Measurements from ENCODE around the gene SRRM4.

The SRRM4 gene

GRCh38 chr12:119157978-119158377 is 176.6 kb downstream of the SRRM4 start:
- TF ChIP-seq SIN3A (IDR thresholded peaks at IDR 0.05; ENCODE audit: borderline replicate concordance, insufficient read depth, low read length) (no peak), POLR2AphosphoS5 (IDR thresholded peaks at IDR 0.05; ENCODE audit: low read depth, low read length) (no peak), FOXP2 (optimal IDR thresholded peaks at IDR 0.05; ENCODE audit: borderline replicate concordance, extremely low read depth, extremely low read length, insufficient read depth) (no peak), TAF1 (IDR thresholded peaks at IDR 0.05; ENCODE audit: borderline replicate concordance, insufficient read depth, low read length) (no peak)
- TF ChIP-seq, protein P1, sequence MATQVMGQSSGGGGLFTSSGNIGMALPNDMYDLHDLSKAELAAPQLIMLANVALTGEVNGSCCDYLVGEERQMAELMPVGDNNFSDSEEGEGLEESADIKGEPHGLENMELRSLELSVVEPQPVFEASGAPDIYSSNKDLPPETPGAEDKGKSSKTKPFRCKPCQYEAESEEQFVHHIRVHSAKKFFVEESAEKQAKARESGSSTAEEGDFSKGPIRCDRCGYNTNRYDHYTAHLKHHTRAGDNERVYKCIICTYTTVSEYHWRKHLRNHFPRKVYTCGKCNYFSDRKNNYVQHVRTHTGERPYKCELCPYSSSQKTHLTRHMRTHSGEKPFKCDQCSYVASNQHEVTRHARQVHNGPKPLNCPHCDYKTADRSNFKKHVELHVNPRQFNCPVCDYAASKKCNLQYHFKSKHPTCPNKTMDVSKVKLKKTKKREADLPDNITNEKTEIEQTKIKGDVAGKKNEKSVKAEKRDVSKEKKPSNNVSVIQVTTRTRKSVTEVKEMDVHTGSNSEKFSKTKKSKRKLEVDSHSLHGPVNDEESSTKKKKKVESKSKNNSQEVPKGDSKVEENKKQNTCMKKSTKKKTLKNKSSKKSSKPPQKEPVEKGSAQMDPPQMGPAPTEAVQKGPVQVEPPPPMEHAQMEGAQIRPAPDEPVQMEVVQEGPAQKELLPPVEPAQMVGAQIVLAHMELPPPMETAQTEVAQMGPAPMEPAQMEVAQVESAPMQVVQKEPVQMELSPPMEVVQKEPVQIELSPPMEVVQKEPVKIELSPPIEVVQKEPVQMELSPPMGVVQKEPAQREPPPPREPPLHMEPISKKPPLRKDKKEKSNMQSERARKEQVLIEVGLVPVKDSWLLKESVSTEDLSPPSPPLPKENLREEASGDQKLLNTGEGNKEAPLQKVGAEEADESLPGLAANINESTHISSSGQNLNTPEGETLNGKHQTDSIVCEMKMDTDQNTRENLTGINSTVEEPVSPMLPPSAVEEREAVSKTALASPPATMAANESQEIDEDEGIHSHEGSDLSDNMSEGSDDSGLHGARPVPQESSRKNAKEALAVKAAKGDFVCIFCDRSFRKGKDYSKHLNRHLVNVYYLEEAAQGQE (IDR thresholded peaks at IDR 0.05; ENCODE audit: insufficient read depth in 1 of 2, low read depth in 2 of 2, low read length in 2 of 2), result no peak

- TF ChIP-seq POLR2AphosphoS5 (IDR thresholded peaks at IDR 0.05; ENCODE audit: low read depth, low read length), result no peak
- no peak for TF ChIP-seq FOXP2 (optimal IDR thresholded peaks at IDR 0.05; ENCODE audit: borderline replicate concordance, extremely low read depth, extremely low read length, insufficient read depth)
- no peak for TF ChIP-seq SIN3A (IDR thresholded peaks at IDR 0.05; ENCODE audit: borderline replicate concordance, insufficient read depth, low read length)
Observed at GRCh38 chr12:119158402-119158801, 177.1 kb downstream of the SRRM4 start.

DNA sequence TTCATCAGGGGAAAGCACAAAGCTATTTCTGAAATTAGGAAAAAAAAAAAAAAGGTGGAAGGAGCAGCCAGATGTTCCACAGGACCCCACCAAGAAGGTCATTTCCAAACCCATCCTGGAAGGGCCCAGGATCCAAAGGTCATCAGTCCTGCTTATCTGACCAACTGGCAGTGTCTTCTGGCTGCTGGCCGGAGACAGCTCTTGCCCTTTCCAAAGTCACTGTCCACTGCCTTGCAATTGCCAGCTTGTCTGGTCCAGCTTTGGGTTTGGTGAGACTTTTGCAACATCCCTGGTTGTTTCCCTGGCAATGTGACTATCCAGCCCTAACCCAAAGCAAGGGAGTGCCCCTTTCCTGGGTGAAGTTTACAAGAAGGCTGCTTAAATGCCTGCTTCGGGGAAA is 178.5 kb downstream of the SRRM4 start:
- no peak for TF ChIP-seq POLR2AphosphoS5 (IDR thresholded peaks at IDR 0.05; ENCODE audit: low read depth, low read length)
- TF ChIP-seq, protein P1 (IDR thresholded peaks at IDR 0.05; ENCODE audit: insufficient read depth in 1 of 2, low read depth in 2 of 2, low read length in 2 of 2), result no peak
- no peak for TF ChIP-seq FOXP2 (optimal IDR thresholded peaks at IDR 0.05; ENCODE audit: borderline replicate concordance, extremely low read depth, extremely low read length, insufficient read depth)

DNA sequence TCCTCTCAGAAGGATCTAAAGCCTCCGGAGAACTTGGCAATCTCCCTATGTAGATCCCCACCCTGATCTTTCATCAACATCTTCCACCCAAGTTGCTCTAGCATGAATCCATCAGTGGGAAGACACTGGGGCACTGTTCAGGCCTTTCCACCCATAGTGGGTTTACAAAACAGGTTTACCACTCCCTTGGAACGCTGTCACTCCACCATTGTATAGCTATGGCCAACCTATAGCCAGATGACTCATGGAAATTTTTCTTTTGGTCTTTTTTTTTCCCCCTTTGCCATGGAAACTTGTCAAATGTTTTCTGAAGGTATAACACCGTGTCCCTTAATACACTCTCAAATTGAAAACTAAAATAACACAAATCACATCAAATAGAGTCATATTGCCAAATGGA is 186.6 kb downstream of the SRRM4 start:
- TF ChIP-seq, protein P1 (IDR thresholded peaks at IDR 0.05; ENCODE audit: insufficient read depth in 1 of 2, low read depth in 2 of 2, low read length in 2 of 2), result no peak
- TF ChIP-seq SIN3A (IDR thresholded peaks at IDR 0.05; ENCODE audit: borderline replicate concordance, insufficient read depth, low read length) (no peak), POLR2AphosphoS5 (IDR thresholded peaks at IDR 0.05; ENCODE audit: low read depth, low read length) (no peak), TAF1 (IDR thresholded peaks at IDR 0.05; ENCODE audit: borderline replicate concordance, insufficient read depth, low read length) (no peak), FOXP2 (optimal IDR thresholded peaks at IDR 0.05; ENCODE audit: borderline replicate concordance, extremely low read depth, extremely low read length, insufficient read depth) (no peak)

GRCh38 chr12:119168721-119169120 is 187.4 kb downstream of the SRRM4 start:
- TF ChIP-seq, protein P1 (IDR thresholded peaks at IDR 0.05; ENCODE audit: insufficient read depth in 1 of 2, low read depth in 2 of 2, low read length in 2 of 2), result no peak
- TF ChIP-seq SIN3A (IDR thresholded peaks at IDR 0.05; ENCODE audit: borderline replicate concordance, insufficient read depth, low read length) (no peak), FOXP2 (optimal IDR thresholded peaks at IDR 0.05; ENCODE audit: borderline replicate concordance, extremely low read depth, extremely low read length, insufficient read depth) (no peak), POLR2AphosphoS5 (IDR thresholded peaks at IDR 0.05; ENCODE audit: low read depth, low read length) (no peak), TAF1 (IDR thresholded peaks at IDR 0.05; ENCODE audit: borderline replicate concordance, insufficient read depth, low read length) (no peak)
